K562 (cell line): ENCODE results near the gene SLC10A2. TPM values are rescaled to one million over a fixed set of nuclear protein-coding genes. Genes with fewer than 3 reads are reported as not detected.

Experiments
- BRD4 ChIP-seq: fragments of 200-600 bp; sonication (generic); IDR thresholded peaks from 2 replicates; pipeline ENCODE4 v1.6.1; 2017; ENCODE audit warnings: inconsistent platforms
- DDX20 ChIP-seq: fragments of 450-650 bp; IDR thresholded peaks from 2 replicates; pipeline ENCODE4 v1.6.1; 2016; ENCODE audit warnings: missing genetic modification characterization, low read depth, mild to moderate bottlenecking, missing compliant biosample characterization, moderate library complexity
- FOXA3 ChIP-seq, 2 experiments: fragments of 450-650 bp in 1 of 2; sonication (generic) in 1 of 2; formaldehyde crosslinking; IDR thresholded peaks in 1 of 2; conservative IDR thresholded peaks in 1 of 2; 2 replicates each; pipeline versions ENCODE4 v1.4.0 to v1.8.0; 2020 to 2022; ENCODE audit warnings: mild to moderate bottlenecking in 2 of 2, missing genetic modification reagents in 1 of 2
- HDAC8 ChIP-seq: fragments of 450-650 bp; IDR thresholded peaks from 2 replicates; pipeline ENCODE4 v1.6.1; 2016; ENCODE audit warnings: mild to moderate bottlenecking, missing genetic modification characterization, moderate library complexity, missing compliant biosample characterization
- MYC ChIP-seq, 2 experiments: fragments of 250-450 bp in 1 of 2; sonication (Bioruptor Pico) in 1 of 2; IDR thresholded peaks; 2 replicates each; pipeline versions ENCODE4 v1.5.1 to v1.6.1; 2012 to 2021; ENCODE audit warnings: low read depth in 2 of 2, borderline replicate concordance in 1 of 2, improper control_type of control experiment in 1 of 2, low read length in 1 of 2, mild to moderate bottlenecking in 1 of 2, moderate library complexity in 1 of 2
- NR2C1 ChIP-seq, 2 experiments: fragments of 450-650 bp; IDR thresholded peaks; 2 replicates each; pipeline ENCODE4 v1.6.1; 2017; ENCODE audit warnings: mild to moderate bottlenecking in 2 of 2, antibody characterized with exemption in 1 of 2, inconsistent platforms in 1 of 2, missing compliant biosample characterization in 1 of 2, missing genetic modification characterization in 1 of 2
- POLR2AphosphoS5 ChIP-seq: IDR thresholded peaks from 2 replicates; pipeline ENCODE4 v1.6.1; 2011; ENCODE audit warnings: mild to moderate bottlenecking, low read depth, low read length, moderate library complexity; ENCODE audit not compliant: control insufficient read depth, insufficient read depth
- POU5F1 ChIP-seq: fragments of 150-350 bp; IDR thresholded peaks from 2 replicates; pipeline ENCODE4 v1.6.1; 2014; ENCODE audit warnings: borderline replicate concordance, low read length, low read depth, mild to moderate bottlenecking; ENCODE audit not compliant: partially characterized antibody
- PRDM10 ChIP-seq: fragments of 450-650 bp; IDR thresholded peaks from 2 replicates; pipeline ENCODE4 v1.6.1; 2018; ENCODE audit not compliant: partially characterized antibody
- SNAPC5 ChIP-seq: fragments of 250-450 bp; sonication (Bioruptor Pico); IDR thresholded peaks from 2 replicates; pipeline ENCODE4 v1.8.0; 2021; ENCODE audit warnings: moderate library complexity, mild to moderate bottlenecking, inconsistent platforms
- VEZF1 ChIP-seq: fragments of 200-800 bp; sonication (Bioruptor generic); IDR thresholded peaks from 2 replicates; pipeline ENCODE4 v1.6.1; 2017; ENCODE audit warnings: missing genetic modification characterization, missing compliant biosample characterization
- ZNF124 ChIP-seq: sonication (generic); formaldehyde crosslinking; IDR thresholded peaks from 2 replicates; pipeline ENCODE4 v1.8.1; 2022; ENCODE audit warnings: missing genetic modification reagents
- polyA plus RNA-seq, 8 experiments: library from polyadenylated mRNA; depleted of rRNA in 4 of 8; stranded (reverse) in 5 of 8; unstranded in 3 of 8; fragments of >200 nt; fragmentation: Nextera tagmentation in 2 of 8; fragmentation: Illumina TruSeq in 1 of 8; extraction: Ambion mirVana in 2 of 8; extraction: Trizol in 1 of 8; gene quantifications; 2 replicates each; pipeline versions ENCODE4 v1.2.1 to v1.2.3, GENCODE V29; 2011 to 2014; ENCODE audit warnings: inconsistent platforms in 1 of 8, missing spikeins in 1 of 8
- total RNA-seq, 7 experiments: library from RNA; depleted of rRNA in 6 of 7; stranded (reverse); fragments of >200 nt in 6 of 7; fragmentation: Illumina TruSeq in 2 of 7; extraction: Trizol in 2 of 7; gene quantifications; 2 replicates each; pipeline versions ENCODE4 v1.2.1 to v1.2.3, GENCODE V29; 2011 to 2021; ENCODE audit warnings: low replicate concordance in 1 of 7

SLC10A2 gene
- total and polyA plus RNA-seq, 9 of the 15 experiments (the other 6 are each of a cell fraction or from before 2014, with no cell fraction given) = not detected

- no peak for TF ChIP-seq FOXA3 (CRISPR knock-in tag; conservative IDR thresholded peaks at IDR 0.05 in 1 of 2, IDR thresholded peaks at IDR 0.05 in 1 of 2)
- TF ChIP-seq NR2C1 (IDR thresholded peaks at IDR 0.05) = no peak
- no peak for TF ChIP-seq NR2C1 (tag; IDR thresholded peaks at IDR 0.05)
- TF ChIP-seq HDAC8 (tag) = no peak
- no peak for TF ChIP-seq DDX20
- TF ChIP-seq ZNF124 (CRISPR knock-in tag) = no peak
- TF ChIP-seq SNAPC5 (CRISPR knock-in tag) = no peak
- no peak for TF ChIP-seq PRDM10
- no peak for TF ChIP-seq MYC (IDR thresholded peaks at IDR 0.05; ENCODE audit: low read depth, low read length)
- TF ChIP-seq MYC (CRISPR knock-in tag; IDR thresholded peaks at IDR 0.05; ENCODE audit: borderline replicate concordance, low read depth) = no peak
- TF ChIP-seq POU5F1 = no peak
- no peak for TF ChIP-seq POLR2AphosphoS5
- TF ChIP-seq VEZF1 (CRISPR knock-in tag) = no peak
- no peak for TF ChIP-seq BRD4
Measured at GRCh38 chr13:103101901-103102300, 35.7 kb upstream of the SLC10A2 start (continued).
